ENCODE results near the gene LRP3. TPM values are rescaled to one million over a fixed set of nuclear protein-coding genes. Genes with fewer than 3 reads are reported as not detected.

LRP3 gene
- total and polyA plus RNA-seq, 2 of the 13 experiments (the other 11 are each of a cell fraction or from before 2014, with no cell fraction given) = 17.6 to 51.6 TPM

DNA sequence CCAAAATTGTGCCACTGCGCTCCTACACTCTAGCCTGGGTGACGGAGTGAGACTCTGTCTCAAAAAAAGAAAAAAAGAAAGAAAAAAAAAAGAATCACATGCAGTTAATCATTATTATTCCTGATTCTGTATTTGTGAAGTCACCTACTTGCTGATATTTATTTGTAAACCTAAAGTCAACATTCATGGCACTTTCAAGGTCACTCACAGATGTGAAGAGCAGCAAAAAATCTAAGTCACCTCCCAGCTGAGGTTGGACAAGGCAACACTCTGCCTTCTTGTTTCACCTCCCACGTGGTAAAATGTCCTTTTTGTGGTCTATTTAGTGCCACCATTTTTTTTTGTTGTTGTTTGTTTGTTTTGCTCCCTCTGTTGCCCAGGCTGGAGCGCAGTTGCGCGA lies 35.8 kb upstream of the LRP3 start (continued):
- TF ChIP-seq, protein P1, sequence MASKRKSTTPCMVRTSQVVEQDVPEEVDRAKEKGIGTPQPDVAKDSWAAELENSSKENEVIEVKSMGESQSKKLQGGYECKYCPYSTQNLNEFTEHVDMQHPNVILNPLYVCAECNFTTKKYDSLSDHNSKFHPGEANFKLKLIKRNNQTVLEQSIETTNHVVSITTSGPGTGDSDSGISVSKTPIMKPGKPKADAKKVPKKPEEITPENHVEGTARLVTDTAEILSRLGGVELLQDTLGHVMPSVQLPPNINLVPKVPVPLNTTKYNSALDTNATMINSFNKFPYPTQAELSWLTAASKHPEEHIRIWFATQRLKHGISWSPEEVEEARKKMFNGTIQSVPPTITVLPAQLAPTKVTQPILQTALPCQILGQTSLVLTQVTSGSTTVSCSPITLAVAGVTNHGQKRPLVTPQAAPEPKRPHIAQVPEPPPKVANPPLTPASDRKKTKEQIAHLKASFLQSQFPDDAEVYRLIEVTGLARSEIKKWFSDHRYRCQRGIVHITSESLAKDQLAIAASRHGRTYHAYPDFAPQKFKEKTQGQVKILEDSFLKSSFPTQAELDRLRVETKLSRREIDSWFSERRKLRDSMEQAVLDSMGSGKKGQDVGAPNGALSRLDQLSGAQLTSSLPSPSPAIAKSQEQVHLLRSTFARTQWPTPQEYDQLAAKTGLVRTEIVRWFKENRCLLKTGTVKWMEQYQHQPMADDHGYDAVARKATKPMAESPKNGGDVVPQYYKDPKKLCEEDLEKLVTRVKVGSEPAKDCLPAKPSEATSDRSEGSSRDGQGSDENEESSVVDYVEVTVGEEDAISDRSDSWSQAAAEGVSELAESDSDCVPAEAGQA (IDR thresholded peaks at IDR 0.05; ENCODE audit: low read depth) = no peak
- TF ChIP-seq, protein P1 (CRISPR knock-in tag; IDR thresholded peaks at IDR 0.05; ENCODE audit: borderline replicate concordance) = no peak
- no peak for TF ChIP-seq SOX13 (IDR thresholded peaks at IDR 0.05)
- 0 out of 4 replicates have a peak, but pooled peaks of 1 of the 2 experiments have one; percentile 11 for TF ChIP-seq SOX13 (CRISPR knock-in tag; conservative IDR thresholded peaks at IDR 0.05 in 1 of 2, IDR thresholded peaks at IDR 0.05 in 1 of 2)
- no peak for TF ChIP-seq WIZ (CRISPR knock-in tag; IDR thresholded peaks at IDR 0.05)
- TF ChIP-seq NAIF1 (CRISPR knock-in tag; IDR thresholded peaks at IDR 0.05; ENCODE audit: borderline replicate concordance) = no peak
- no peak for TF ChIP-seq SOX6 (IDR thresholded peaks at IDR 0.05)
- TF ChIP-seq SOX6 (CRISPR knock-in tag; IDR thresholded peaks at IDR 0.05) = 0 out of 2 replicates have a peak, but pooled peaks have one; percentile 35
- no peak for TF ChIP-seq GTF2F1 (IDR thresholded peaks at IDR 0.05; ENCODE audit: low read length)
- no peak for TF ChIP-seq NFIC (IDR thresholded peaks at IDR 0.05; ENCODE audit: low read length)
- TF ChIP-seq, protein P2, sequence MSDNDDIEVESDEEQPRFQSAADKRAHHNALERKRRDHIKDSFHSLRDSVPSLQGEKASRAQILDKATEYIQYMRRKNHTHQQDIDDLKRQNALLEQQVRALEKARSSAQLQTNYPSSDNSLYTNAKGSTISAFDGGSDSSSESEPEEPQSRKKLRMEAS (IDR thresholded peaks at IDR 0.05) = peak; percentile 19; the same call in 1 of the 2 replicates
- TF ChIP-seq, protein P3, sequence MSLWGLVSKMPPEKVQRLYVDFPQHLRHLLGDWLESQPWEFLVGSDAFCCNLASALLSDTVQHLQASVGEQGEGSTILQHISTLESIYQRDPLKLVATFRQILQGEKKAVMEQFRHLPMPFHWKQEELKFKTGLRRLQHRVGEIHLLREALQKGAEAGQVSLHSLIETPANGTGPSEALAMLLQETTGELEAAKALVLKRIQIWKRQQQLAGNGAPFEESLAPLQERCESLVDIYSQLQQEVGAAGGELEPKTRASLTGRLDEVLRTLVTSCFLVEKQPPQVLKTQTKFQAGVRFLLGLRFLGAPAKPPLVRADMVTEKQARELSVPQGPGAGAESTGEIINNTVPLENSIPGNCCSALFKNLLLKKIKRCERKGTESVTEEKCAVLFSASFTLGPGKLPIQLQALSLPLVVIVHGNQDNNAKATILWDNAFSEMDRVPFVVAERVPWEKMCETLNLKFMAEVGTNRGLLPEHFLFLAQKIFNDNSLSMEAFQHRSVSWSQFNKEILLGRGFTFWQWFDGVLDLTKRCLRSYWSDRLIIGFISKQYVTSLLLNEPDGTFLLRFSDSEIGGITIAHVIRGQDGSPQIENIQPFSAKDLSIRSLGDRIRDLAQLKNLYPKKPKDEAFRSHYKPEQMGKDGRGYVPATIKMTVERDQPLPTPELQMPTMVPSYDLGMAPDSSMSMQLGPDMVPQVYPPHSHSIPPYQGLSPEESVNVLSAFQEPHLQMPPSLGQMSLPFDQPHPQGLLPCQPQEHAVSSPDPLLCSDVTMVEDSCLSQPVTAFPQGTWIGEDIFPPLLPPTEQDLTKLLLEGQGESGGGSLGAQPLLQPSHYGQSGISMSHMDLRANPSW (CRISPR knock-in tag; IDR thresholded peaks at IDR 0.05; ENCODE audit: borderline replicate concordance) = no peak
- TF ChIP-seq, protein P4, sequence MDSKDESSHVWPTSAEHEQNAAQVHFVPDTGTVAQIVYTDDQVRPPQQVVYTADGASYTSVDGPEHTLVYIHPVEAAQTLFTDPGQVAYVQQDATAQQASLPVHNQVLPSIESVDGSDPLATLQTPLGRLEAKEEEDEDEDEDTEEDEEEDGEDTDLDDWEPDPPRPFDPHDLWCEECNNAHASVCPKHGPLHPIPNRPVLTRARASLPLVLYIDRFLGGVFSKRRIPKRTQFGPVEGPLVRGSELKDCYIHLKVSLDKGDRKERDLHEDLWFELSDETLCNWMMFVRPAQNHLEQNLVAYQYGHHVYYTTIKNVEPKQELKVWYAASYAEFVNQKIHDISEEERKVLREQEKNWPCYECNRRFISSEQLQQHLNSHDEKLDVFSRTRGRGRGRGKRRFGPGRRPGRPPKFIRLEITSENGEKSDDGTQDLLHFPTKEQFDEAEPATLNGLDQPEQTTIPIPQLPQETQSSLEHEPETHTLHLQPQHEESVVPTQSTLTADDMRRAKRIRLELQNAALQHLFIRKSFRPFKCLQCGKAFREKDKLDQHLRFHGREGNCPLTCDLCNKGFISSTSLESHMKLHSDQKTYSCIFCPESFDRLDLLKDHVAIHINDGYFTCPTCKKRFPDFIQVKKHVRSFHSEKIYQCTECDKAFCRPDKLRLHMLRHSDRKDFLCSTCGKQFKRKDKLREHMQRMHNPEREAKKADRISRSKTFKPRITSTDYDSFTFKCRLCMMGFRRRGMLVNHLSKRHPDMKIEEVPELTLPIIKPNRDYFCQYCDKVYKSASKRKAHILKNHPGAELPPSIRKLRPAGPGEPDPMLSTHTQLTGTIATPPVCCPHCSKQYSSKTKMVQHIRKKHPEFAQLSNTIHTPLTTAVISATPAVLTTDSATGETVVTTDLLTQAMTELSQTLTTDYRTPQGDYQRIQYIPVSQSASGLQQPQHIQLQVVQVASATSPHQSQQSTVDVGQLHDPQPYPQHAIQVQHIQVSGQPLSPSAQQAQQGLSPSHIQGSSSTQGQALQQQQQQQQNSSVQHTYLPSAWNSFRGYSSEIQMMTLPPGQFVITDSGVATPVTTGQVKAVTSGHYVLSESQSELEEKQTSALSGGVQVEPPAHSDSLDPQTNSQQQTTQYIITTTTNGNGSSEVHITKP (CRISPR knock-in tag; IDR thresholded peaks at IDR 0.05; ENCODE audit: low read depth) = no peak
